ENCODE data around the gene CATSPER3.

Gene CATSPER3

DNA sequence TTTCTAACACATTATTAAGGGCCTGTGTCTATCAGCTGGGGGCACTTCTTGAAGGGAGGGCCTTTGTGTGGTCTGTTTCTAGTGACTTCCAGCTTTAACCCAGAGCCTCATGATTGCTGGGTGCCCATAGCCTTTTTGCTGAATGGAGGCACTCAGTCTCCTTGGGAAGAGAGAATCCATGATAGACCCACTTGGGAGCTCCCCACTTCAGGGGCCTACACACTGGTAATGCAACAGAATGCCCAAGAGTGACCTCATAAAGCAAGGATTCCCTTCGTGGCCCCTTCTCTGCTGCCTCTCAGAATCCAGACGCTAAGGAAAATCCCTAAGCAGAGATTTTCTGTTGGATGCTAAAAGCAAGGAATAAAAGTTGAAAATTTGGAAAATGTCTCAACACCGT lies at the start of gene CATSPER3:
TSS of gene CATSPER3 (plus strand) at position 301 of the 400 bp plus-strand sequence. CDS start at position 386, 85 bp downstream.
- DNase-seq (ENCODE audit: low read depth), result no peak

DNA sequence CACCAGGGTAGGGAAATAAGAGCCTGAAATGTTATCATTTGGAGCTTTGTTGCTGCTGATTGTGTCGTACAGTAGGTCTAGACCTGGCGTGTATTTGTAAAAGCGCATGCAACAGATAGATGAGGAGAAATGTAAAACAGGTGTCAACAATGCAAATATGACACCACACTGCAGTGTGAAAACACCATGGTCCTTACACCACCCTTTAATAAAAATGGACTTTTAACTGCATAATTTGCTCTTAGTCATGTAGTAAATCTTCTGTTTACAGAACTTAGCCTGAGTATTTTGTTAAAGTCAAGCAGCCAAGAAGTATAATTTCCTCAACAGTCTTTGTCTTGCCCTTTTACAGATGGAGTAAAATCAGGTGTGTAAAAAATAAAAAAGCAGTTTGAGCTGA lies 48.8 kb upstream of the CATSPER3 start:
- DNase-seq (ENCODE audit: low read depth), result no peak

- DNase-seq (ENCODE audit: low read depth), result no peak
Observed at GRCh38 chr5:134920848-134921575, 46.7 kb upstream of the CATSPER3 start.

DNA sequence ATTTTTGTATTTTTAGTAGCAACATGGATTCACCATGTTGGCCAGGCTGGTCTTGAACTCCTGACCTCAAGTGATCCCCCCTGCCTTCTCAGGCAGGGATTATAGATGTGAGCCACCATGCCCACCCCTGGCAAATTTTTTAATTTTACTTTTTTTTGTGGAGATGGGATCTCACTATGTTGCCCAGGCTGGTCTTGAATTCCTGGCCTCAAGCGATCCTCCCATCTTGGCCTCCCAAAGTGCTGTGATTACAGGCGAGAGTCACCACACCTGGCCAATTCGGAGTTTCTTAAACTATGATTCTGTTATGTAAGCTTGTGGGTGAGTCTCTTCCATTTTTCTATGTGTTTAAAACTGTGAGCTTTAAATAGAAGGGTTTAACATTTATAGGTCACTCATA lies 35.2 kb upstream of the CATSPER3 start:
- DNase-seq (ENCODE audit: low read depth), result no peak

- no peak for DNase-seq (ENCODE audit: low read depth)
Observed at GRCh38 chr5:134934202-134934601, 33.5 kb upstream of the CATSPER3 start.

DNA sequence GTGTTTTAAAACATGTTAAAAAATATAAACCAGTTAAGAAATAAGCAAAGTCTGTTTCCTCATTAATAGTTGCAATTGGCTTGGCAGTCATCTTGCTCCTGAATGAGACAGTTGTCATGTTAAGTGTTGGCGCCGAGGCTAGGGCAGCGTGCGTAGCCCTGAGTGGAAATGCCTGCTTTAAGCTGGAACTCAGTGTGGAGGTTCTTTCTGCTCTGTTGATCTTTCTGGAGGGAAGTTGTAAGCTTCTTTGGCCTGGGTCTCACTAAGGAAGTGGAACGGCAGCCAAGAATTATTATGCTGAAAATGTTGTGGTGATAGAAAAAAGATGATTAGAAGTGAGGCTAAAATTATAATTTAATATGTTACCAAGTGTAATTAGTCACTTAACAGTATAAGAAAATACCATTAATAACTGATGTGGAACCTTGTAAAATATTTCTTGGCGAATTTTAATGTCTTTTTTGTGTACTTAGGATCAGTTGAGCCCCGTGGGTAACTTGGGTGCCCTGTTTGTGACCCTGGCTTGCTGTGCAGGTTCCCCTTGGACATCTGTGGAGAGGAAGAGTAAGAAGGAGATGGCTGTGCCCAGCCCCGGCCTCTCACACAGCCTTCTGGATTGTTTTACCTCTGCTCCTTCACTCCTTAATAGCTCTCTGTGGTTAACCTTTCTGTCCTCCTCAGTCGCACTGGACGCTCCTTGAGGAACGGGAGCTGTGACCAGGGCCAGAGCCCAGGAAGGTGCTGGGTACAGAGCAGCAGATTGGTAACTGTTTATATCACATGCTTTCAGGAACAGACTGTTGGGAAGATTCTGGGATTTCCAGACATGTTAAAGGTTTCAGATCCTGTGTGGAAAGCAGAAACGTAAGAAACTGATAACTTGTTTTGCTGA lies 31.8 kb upstream of the CATSPER3 start:
- no peak for DNase-seq (ENCODE audit: low read depth)

- no peak for DNase-seq (ENCODE audit: low read depth)
Observed at GRCh38 chr5:134937526-134937925, 30.2 kb upstream of the CATSPER3 start.

GRCh38 chr5:134938030-134938429 lies 29.7 kb upstream of the CATSPER3 start:
- no peak for DNase-seq (ENCODE audit: low read depth)

GRCh38 chr5:134939500-134939899 lies 28.2 kb upstream of the CATSPER3 start:
- DNase-seq (ENCODE audit: low read depth), result no peak

GRCh38 chr5:134943547-134943946 lies 24.2 kb upstream of the CATSPER3 start:
- DNase-seq (ENCODE audit: low read depth), result no peak

DNA sequence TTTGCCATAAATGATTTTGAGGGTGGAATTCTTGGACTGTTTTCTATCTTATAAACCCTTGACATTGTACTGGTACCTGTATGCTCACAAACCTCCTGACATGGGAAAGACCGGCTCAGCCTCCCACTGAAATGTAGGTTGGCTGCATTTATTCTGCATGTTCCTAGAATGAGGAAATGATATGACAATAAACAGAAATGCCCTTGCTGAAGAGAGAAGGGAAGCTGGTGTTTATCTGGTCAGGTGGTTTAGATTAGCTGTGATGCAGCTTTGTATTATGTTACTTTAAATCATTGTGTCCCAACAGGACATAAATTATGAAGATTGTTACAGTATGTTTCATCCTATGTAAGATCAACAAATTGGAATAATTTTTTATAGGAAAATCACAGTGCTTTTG lies 23.1 kb upstream of the CATSPER3 start:
- no peak for DNase-seq (ENCODE audit: low read depth)

DNA sequence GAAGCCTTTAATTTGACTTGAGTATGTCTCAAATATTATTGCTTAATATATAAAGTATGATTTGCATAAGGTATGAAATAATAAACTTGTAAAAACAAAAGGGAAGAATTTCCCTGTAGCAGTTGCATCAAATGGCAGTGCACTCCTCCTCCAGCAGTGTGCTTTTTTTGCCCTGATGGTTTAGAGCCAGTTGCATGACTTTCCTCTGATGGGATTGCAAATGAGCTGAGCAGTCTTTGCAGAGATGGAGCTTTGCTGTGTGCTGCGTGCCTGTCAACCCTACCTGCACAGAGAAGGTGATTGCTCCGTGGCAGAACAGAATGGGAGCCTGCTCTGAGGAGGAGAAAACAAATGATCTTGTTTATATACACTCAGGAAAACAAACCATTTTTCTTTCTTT lies 22.7 kb upstream of the CATSPER3 start:
- DNase-seq (ENCODE audit: low read depth), result no peak

GRCh38 chr5:134948911-134949310 lies 18.8 kb upstream of the CATSPER3 start:
- DNase-seq (ENCODE audit: low read depth), result no peak

DNA sequence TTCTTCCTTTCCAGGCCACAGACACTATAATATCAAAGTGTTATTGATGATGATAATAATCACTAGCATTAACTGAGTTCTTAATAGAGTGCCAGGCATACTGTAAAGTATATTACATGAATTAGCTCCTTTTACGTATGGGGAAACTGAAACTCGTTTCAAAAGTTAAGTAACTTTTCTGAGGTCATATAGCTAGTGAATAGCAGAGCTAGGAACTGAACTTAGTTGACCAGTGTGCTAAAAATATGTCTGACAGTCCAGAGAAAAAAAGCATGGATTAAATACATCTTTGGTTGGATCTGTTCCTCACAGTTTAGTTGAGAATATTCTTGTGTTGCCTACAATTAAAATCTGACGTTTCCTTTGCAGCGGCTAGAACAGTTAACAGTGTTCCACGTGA lies 18.4 kb upstream of the CATSPER3 start:
- DNase-seq (ENCODE audit: low read depth), result no peak

GRCh38 chr5:134957920-134958608 lies 9.6 kb upstream of the CATSPER3 start:
- no peak for DNase-seq (ENCODE audit: low read depth)

DNA sequence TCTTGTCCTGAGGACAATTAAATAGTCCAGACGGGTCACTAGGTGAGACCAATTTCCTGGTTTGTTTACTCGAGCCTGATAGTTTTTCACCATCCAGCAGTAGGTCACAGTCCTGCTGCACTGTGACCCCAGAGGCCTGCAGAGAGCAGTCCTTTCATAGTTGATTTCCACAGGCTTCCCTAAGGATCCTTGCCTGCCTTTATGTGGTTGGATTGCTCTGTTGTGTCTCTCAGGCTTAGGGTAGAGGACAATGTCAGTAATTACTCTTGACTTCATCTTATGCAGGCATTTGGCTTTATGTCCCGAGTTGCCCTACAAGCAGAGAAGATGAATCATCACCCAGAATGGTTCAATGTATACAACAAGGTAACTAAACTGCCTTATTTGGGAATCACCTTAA lies 9.0 kb upstream of the CATSPER3 start:
- no peak for DNase-seq (ENCODE audit: low read depth)

DNA sequence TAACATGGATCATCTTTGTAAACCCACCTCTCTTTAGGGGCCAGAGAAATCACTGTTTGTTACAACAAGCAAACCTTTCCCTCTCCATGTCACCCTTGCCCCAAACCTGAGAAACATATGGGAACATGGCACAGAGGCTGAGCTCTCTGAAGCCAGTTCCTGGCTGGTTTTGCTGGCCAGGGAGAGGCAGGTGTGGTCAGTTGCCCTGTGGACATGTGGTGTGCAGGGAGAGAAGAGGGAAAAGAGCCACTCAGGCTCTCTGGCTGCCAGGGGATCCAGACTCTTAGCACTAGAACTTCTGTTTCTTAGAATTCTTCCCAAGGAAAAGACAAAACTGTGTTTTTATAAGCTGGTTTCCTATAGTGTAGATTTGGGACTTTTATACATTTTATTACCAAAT lies 4.6 kb upstream of the CATSPER3 start:
- no peak for DNase-seq (ENCODE audit: low read depth)

GRCh38 chr5:134964359-134965270 lies 3.1 kb upstream of the CATSPER3 start:
- DNase-seq (ENCODE audit: low read depth), result no peak

GRCh38 chr5:134965271-134965825 lies 2.4 kb upstream of the CATSPER3 start:
- no peak for DNase-seq (ENCODE audit: low read depth)

GRCh38 chr5:134968055-134968454 lies 348 bp downstream of the CATSPER3 start:
- no peak for DNase-seq (ENCODE audit: low read depth)

- no peak for DNase-seq (ENCODE audit: low read depth)
Observed at GRCh38 chr5:134969166-134969565, 1.5 kb downstream of the CATSPER3 start.
